IPS-NIHi7 (cell line): ENCODE data around the gene HSD11B1L.
"Not testable (repeated sequence)": the region's sequence is repeated elsewhere in the genome, so short reads cannot be mapped to it uniquely, and the experiment has no call there.

ENCODE experiments used
- DNase-seq: peaks from one replicate; pipeline ENCODE4 v3.0.0; 2012; ENCODE audit warnings: mixed read lengths; ENCODE audit errors: extremely low spot score

Gene HSD11B1L

DNA sequence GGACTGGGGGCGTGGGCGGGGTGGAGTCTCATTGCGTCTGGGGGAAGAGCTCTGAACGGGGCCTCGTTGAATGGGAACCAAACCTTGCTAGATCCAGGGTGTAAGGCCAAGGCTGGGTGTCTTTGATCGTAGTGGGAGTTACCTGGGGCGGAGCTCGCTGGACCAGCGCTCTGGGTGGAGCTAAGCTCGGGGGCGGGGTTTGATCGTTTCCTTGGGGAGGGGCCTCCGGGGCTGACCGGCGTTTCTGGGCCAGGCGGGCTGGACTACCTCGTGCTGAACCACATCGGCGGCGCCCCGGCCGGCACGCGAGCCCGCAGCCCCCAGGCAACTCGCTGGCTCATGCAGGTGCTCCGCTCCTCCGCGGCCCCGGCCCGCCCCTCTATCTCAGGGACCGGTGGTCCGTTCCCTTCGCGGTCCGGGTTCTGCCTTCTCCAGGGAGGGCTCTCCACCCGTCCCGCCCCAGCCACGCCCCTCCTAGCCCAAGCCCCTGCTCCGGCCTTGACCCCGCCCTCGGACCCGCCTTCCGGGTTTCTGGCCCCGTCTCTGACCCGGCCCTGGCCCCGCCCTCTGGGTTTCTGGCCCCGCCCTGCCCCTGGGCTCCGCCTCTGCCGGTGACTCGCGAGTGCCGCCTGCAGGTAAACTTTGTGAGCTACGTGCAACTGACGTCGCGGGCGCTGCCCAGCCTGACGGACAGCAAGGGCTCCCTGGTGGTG lies 6.0 kb downstream of the HSD11B1L start:
- DNase-seq, result peak; percentile 97

GRCh38 chr19:5687360-5688198 lies 6.8 kb downstream of the HSD11B1L start:
- no peak for DNase-seq

- not testable (repeated sequence) for DNase-seq
Measured at GRCh38 chr19:5688262-5688881, 7.5 kb downstream of the HSD11B1L start.

DNA sequence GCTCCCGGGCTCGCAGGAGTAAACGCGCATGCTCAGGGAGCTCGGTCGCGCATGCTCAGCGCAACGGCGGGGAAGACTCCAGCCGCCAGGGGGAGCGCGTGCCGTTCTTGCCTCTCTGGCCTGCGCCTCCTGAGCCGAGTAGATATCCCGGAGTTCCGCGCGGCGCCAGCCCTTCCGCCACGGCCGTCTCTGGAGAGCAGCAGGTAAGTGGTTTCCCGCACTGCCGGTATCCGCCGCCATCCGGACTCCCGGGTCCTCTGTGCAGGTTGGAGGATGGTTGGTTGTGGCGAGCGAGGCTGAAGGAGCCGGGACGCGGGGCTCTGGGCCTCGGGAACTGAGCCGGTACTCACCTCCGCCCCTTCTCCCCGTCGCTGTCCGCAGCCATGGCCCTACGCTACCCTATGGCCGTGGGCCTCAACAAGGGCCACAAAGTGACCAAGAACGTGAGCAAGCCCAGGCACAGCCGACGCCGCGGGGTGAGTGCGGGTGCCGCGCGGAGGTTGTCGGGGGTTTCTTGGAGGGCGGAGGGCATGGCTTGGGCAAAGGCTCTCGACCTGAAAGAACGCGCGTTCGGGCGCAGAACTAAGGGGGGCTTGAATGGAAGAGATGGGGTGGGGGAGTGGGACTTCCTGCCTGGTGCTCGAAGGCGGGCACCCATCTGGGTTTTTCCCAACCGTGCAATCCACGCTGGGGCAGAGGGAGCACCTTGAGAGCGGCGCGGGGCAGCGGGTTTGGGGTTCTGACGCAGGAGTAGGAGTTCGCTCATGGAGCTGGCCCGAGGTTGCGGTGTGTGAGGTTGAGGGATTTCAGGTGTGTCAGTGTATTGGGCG lies 9.5 kb downstream of the HSD11B1L start, which contains the start of gene RPL36:
Gene RPL36 (plus strand): TSS at position 171 of the 830 bp plus-strand sequence. CDS start 213 bp downstream, at position 384.
- peak; percentile 94 for DNase-seq

DNA sequence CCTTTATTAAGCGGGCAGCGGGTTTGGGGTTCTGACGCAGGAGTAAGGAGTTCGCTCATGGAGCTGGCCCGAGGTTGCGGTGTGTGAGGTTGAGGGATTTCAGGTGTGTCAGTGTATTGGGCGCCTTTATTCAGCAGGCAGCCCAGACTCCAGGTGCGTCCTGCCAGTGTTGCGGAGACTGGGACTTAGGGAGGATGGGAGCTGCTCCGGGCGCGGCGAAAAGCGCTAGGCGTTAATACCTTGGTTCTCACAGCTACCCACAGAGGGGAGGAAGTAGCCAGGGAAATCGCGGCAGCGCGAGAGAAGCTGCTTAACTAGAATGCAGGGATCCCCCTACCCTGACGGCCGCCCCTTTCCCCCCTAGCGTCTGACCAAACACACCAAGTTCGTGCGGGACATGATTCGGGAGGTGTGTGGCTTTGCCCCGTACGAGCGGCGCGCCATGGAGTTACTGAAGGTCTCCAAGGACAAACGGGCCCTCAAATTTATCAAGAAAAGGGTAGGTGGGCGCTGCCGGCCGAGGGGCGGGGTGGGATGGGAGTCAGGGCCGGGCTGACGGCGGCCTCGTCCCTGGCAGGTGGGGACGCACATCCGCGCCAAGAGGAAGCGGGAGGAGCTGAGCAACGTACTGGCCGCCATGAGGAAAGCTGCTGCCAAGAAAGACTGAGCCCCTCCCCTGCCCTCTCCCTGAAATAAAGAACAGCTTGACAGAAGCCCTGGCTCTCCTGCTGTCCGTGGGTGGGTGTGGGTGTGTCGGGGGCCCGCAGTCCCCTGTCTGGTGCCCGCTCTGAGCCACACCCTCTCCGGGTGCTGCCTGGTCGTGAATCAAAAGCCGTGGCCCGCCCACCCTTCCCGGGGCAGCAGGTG lies 10.4 kb downstream of the HSD11B1L start:
- no peak for DNase-seq

GRCh38 chr19:5691822-5692722 lies 11.2 kb downstream of the HSD11B1L start:
- DNase-seq, result no peak

GRCh38 chr19:5692723-5693194 lies 11.9 kb downstream of the HSD11B1L start:
- DNase-seq, result no peak

- DNase-seq, result no peak
Measured at GRCh38 chr19:5693195-5694166, 12.7 kb downstream of the HSD11B1L start.

DNA sequence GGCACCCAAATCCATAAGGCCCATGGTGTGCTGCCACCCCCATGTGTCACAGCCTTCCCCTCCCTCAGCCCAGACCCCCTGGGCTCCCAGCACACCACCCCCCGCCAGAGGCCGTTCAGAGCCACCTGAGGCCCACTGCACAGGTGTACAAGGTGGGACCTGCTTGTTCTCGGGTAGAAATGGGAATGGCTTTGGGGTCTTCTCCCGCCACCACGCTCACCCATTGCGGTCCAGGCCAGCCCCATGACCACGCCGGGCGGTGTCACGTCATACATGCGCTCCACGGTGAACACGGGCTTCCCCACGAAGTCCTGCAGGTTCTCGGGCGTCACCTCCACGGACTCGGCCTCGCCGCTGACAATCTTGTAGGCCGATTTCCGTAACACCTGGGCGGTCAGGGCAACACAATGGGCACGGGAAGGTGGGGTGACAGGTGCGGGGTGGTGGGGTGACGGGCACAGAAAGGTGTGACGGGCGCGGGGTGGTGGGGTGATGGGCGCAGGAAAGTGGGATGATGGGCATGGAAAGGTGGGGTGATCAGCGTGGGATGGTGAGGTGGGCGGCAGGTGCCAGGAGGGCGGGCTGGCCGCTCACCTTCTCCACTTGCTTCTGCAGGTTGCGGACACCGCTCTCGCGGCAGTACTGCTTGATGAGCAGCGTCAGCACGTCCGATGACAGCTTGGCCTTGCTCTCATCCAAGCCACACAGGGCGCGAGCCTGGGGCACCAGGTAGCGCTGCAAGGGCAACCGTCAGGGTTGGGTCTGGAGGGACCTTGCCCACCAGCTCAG lies 13.5 kb downstream of the HSD11B1L start:
- no peak for DNase-seq

GRCh38 chr19:5694956-5695648 lies 14.3 kb downstream of the HSD11B1L start:
- DNase-seq, result no peak

DNA sequence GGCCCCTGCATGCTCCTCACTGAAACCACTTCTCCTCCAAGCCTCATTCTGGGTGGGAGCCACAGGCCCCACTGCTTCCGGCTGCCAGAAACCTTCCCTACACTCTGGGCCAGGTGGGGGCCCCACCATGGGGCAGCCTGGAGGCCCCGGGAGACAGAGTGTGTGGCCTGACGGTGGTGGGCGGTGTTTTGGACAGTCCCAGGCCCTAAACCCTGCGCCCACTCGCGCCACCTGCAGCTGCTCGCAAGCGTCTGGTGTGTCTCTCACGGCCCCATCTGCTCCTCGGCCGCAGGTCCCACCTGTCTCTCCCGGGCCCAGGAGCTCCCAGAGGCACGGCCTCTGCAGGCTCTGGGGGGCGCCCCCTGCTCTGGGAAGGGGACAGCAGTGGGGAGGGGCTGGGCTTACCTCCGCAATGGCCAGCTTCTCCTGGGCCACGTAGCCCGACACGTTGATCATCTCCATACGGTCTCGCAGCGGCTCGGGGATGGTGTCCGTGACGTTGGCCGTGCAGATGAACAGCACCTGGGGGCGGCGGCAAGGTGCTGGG lies 14.9 kb downstream of the HSD11B1L start:
- no peak for DNase-seq

DNA sequence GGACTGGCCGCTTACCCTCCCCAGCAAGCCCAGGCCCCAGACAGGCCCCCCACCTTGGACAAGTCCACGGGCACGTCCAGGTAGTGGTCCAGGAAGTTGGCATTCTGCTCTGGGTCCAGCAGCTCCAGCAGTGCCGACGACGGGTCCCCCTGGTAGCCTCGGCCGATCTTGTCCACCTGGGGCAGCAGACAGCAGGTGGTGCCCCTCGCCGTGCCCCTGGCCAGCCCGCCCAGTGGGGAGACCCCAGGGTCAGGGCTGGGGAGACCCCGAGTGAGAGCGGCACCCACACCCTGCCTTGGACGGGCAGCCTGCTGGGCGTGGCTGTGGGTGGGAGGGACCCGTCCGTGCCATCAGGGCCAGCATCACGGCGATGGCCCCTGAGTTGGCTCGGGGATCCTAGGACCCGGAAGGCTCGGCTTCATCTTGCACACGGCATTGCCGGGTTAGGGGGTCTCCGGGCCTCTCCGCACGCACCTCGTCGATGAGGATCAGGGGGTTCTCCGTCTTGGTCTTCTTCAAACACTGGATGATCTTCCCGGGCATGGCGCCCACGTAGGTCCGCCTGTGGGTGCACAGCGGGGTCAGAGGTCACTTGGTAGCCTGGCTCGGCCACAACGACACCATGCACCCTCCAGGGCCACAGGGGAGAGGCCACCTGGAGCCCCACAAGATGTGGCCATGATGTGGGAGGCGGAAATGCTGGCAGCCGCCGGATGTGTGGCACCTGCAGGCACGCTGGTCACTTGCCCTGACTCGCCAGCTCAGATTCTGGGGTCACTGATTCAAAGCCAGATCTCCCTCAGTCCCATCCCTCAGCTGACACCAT lies 15.6 kb downstream of the HSD11B1L start:
- no peak for DNase-seq

GRCh38 chr19:5697022-5697889 lies 16.4 kb downstream of the HSD11B1L start:
- no peak for DNase-seq

DNA sequence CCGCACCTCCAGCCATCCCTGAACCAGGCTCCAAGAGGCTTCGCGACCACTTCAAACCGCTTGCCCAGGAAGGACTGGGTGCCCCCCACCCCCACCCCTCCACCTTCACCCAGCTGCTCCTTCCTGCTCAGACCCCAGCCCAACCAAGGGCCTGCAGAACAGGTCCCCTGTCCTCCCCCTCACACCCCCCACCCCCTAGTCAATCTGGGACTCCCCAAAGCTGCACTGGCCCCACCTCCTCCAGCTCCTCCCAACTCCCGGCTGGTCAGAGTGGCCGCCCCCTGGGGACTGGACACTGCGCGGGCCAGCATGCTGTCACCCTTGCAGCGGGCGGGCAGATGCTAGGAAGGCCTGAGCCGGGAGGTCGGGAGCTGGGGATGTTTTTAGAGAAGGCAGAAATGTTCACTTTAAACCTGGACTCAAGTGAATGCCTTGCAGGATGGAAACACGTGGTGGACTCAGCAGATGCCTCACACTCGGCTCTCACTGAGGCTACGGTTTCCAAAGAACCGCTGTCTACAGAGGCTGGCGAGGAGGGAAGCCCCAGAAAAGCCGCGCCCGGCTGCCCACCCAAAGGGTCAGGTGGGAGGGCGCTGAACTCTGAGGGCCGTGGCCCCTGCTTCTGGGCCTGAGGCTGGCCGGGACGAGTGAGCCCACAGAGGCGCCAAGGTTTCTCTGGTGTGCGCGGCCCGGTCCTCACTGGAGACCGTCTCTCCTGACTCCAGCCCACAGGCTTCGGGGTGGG lies 17.2 kb downstream of the HSD11B1L start:
- DNase-seq, result no peak
